WTC11 (cell line): ENCODE results near the gene MSI1. TPM values are rescaled to one million over a fixed set of nuclear protein-coding genes. Genes with fewer than 3 reads are reported as not detected.
A peak's percentile ranks its signal among the peaks of the same experiment; 100 is the strongest.

Source experiments
- ATAC-seq: fragments of 200-7000 bp; cut with Tn5 transposase; 2 replicates; pipeline ENCODE4 v1.10.0; 2021; ENCODE audit warnings: mild to moderate bottlenecking, moderate library complexity
- CTCF ChIA-PET: fragments of 300-600 bp; sonication (Branson Sonifier 250); formaldehyde crosslinking; loops from one replicate; lab custom pipeline; 2021; ENCODE audit warnings: antibody characterized with exemption; lab: Charles Lee
- POLR2A ChIA-PET: fragments of 350-600 bp; sonication (Branson Sonifier 250); formaldehyde crosslinking; loops from one replicate; lab custom pipeline; 2021; ENCODE audit warnings: antibody characterized with exemption; lab: Charles Lee
- DNase-seq: peaks from one replicate; pipeline ENCODE4 v3.0.0; 2021; ENCODE audit warnings: low spot score
- H3K27ac Mint-ChIP-seq: 2 replicates; pipeline ENCODE4 v1.8.0; 2021; ENCODE audit warnings: mixed read lengths
- H3K27me3 Mint-ChIP-seq: 2 replicates; pipeline ENCODE4 v1.8.0; 2021; ENCODE audit warnings: low read depth, mild to moderate bottlenecking, moderate library complexity, mixed read lengths
- H3K36me3 Mint-ChIP-seq: 2 replicates; pipeline ENCODE4 v1.8.0; 2021; ENCODE audit warnings: mixed read lengths
- H3K4me1 Mint-ChIP-seq: 2 replicates; pipeline ENCODE4 v1.8.0; 2022; ENCODE audit warnings: mixed read lengths
- H3K4me3 Mint-ChIP-seq: 2 replicates; pipeline ENCODE4 v1.8.0; 2021; ENCODE audit warnings: mild to moderate bottlenecking, moderate library complexity, mixed read lengths
- H3K9me3 Mint-ChIP-seq: 2 replicates; pipeline ENCODE4 v1.8.0; 2021; ENCODE audit warnings: mixed read lengths
- ESRRA ChIP-seq: sonication (generic); formaldehyde crosslinking; IDR thresholded peaks from 2 replicates; pipeline ENCODE4 v1.8.1; 2022; ENCODE audit warnings: mild to moderate bottlenecking, missing genetic modification reagents, borderline replicate concordance
- FOXP1 ChIP-seq: sonication (generic); formaldehyde crosslinking; IDR thresholded peaks from 2 replicates; pipeline ENCODE4 v1.8.0; 2022; ENCODE audit warnings: missing genetic modification reagents, mild to moderate bottlenecking, moderate library complexity, borderline replicate concordance
- GABPB1 ChIP-seq: sonication (generic); formaldehyde crosslinking; IDR thresholded peaks from 2 replicates; pipeline ENCODE4 v1.8.1; 2023; ENCODE audit warnings: mild to moderate bottlenecking, missing genetic modification reagents
- MXD4 ChIP-seq: fragments of 250-450 bp; sonication (Bioruptor Pico); IDR thresholded peaks from 2 replicates; pipeline ENCODE4 v1.8.0; 2021; ENCODE audit warnings: mild to moderate bottlenecking, moderate library complexity, borderline replicate concordance
- MYBL2 ChIP-seq: sonication (generic); formaldehyde crosslinking; IDR thresholded peaks from 2 replicates; pipeline ENCODE4 v1.8.1; 2023; ENCODE audit warnings: mild to moderate bottlenecking, moderate library complexity, missing genetic modification reagents
- NFATC4 ChIP-seq: fragments of 250-450 bp; sonication (Bioruptor Pico); IDR thresholded peaks from 2 replicates; pipeline ENCODE4 v1.9.0; 2021; ENCODE audit warnings: mild to moderate bottlenecking
- NR1H2 ChIP-seq: sonication (generic); formaldehyde crosslinking; IDR thresholded peaks from 2 replicates; pipeline ENCODE4 v1.9.0; 2021; ENCODE audit warnings: mild to moderate bottlenecking, moderate library complexity, missing genetic modification reagents
- NR3C1 ChIP-seq: sonication (generic); formaldehyde crosslinking; conservative IDR thresholded peaks from 2 replicates; pipeline ENCODE4 v1.8.1; 2023; ENCODE audit warnings: low read depth, mild to moderate bottlenecking, missing genetic modification reagents
- SP1 ChIP-seq: sonication (generic); formaldehyde crosslinking; conservative IDR thresholded peaks from 2 replicates; pipeline ENCODE4 v1.8.1; 2022; ENCODE audit warnings: missing genetic modification reagents
- TP53 ChIP-seq: sonication (generic); formaldehyde crosslinking; IDR thresholded peaks from 2 replicates; pipeline ENCODE4 v1.8.1; 2023; ENCODE audit warnings: mild to moderate bottlenecking, missing genetic modification reagents
- ZNF138 ChIP-seq: sonication (generic); formaldehyde crosslinking; conservative IDR thresholded peaks from 2 replicates; pipeline ENCODE4 v1.8.1; 2022; ENCODE audit warnings: mild to moderate bottlenecking, moderate library complexity, missing genetic modification reagents
- total RNA-seq: library from RNA; stranded (reverse); gene quantifications from 3 replicates; pipeline ENCODE4 v1.2.3, GENCODE V29; 2021
- TF ChIP-seq, protein P1 (sequence below): fragments of 200-600 bp; IDR thresholded peaks from 2 replicates; pipeline ENCODE4 v1.8.0; 2022; ENCODE audit warnings: antibody characterized with exemption
- TF ChIP-seq, protein P2 (sequence below): sonication (generic); formaldehyde crosslinking; IDR thresholded peaks from 2 replicates; pipeline ENCODE4 v1.8.1; 2023; ENCODE audit warnings: mild to moderate bottlenecking, missing genetic modification reagents
- TF ChIP-seq, protein P3 (sequence below): sonication (generic); formaldehyde crosslinking; conservative IDR thresholded peaks from 2 replicates; pipeline ENCODE4 v1.8.1; 2022; ENCODE audit warnings: mild to moderate bottlenecking, missing genetic modification reagents
- TF ChIP-seq, protein P4 (sequence below): sonication (generic); formaldehyde crosslinking; IDR thresholded peaks from 2 replicates; pipeline ENCODE4 v1.8.0; 2023; ENCODE audit warnings: missing genetic modification reagents, mild to moderate bottlenecking, borderline replicate concordance
- TF ChIP-seq, protein P5 (sequence below): sonication (generic); formaldehyde crosslinking; IDR thresholded peaks from 2 replicates; pipeline ENCODE4 v1.8.1; 2023; ENCODE audit warnings: mild to moderate bottlenecking, missing genetic modification reagents, borderline replicate concordance
- TF ChIP-seq, protein P6 (sequence below): sonication (generic); formaldehyde crosslinking; conservative IDR thresholded peaks from 2 replicates; pipeline ENCODE4 v1.8.1; 2023; ENCODE audit warnings: mild to moderate bottlenecking, low read depth, missing genetic modification reagents, moderate library complexity

MSI1 gene
- total RNA-seq, 1 experiment from 2014 or later = 71.5 TPM

DNA sequence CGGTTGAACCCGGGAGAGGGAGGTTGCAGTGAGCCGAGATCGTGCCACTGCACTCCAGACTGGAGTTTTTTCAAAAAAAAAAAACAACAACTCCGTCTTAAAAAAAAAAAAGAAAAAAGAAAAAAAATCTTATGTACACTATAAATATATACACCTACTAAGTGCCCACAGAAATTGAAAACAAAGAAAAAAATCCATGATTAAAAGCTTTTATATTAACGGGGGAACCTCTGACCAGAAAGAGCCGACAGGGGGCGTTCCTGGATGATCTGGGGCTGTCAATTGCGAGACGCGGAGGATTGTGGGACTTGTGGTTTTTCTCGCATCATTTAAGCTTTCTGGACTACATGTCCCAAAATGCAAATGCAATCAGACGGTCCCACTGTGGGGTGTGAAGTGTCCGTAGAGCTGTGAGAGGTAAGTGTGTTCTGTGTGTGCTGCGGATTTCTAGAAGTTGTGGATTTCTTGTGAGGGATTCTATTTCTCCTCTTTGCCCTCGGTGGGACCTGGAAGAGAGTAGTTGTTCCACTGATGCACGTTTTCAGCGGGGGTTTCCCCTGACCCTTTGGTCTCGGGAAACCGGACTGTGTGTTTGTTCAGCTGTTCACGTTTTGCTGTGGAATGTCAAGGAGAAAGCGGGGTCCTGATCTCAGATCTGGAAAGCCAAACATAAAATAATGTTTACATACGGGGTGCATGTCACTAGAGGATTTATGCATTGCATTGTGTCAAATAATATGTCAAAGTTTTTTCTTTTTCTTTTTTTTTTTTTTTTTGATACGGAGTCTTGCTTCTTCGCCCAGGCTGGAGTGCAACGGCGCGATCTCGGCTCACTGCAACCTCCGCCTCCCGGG lies 66.8 kb downstream of the MSI1 start, which contains the start of gene SIRT4 (continued):
- TF ChIP-seq, protein P1, sequence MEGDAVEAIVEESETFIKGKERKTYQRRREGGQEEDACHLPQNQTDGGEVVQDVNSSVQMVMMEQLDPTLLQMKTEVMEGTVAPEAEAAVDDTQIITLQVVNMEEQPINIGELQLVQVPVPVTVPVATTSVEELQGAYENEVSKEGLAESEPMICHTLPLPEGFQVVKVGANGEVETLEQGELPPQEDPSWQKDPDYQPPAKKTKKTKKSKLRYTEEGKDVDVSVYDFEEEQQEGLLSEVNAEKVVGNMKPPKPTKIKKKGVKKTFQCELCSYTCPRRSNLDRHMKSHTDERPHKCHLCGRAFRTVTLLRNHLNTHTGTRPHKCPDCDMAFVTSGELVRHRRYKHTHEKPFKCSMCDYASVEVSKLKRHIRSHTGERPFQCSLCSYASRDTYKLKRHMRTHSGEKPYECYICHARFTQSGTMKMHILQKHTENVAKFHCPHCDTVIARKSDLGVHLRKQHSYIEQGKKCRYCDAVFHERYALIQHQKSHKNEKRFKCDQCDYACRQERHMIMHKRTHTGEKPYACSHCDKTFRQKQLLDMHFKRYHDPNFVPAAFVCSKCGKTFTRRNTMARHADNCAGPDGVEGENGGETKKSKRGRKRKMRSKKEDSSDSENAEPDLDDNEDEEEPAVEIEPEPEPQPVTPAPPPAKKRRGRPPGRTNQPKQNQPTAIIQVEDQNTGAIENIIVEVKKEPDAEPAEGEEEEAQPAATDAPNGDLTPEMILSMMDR = peak; percentile 52; the same call in 1 of the 2 replicates

DNA sequence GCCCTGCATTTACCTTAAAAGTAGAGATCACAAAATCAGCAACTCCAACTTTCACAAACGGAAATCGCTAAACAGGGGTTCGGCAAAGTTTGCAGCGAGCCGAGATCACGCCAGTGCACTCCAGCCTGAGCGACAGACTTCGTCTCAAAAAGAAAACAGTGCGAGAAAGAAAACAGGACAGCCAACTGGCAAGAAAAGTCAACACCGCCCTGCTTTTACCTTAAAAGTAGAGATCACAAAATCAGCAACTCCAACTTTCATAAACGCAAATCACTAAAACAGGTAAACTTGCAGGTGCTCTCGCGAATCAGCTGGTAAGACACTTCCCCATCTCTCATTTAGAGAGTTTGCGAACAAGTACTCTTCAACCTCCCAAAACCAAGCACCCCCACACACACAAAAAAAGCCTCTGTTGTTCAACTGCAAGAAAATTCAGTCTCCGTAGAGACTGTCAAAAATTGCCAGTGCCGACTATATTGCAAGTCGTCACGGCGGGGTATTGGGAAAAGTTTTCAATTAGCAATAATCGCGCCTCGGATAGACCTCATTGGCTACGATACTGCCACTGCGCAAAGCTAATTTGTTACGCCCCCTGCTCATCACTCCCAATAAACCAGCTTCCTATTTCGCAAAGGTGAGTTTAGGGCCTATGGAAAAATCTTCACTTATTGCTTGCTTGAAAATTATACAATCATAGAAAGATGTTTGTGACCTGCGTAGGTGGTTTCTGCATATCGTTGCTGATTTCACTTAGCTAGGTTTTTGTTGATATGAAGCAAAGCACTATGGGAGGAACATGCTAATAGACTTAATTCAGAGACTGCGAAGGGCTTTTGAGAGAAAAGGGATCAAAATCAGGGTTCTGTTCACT lies 76.1 kb downstream of the MSI1 start, which contains the start of gene RNU4-1:
TSS of gene RNU4-1 (minus strand) at position 577 of the 871 bp plus-strand sequence.
- Mint-ChIP-seq H3K9me3 (no peaks in the 10 kb centered on the region), H3K27me3 (no peaks in the 10 kb centered on the region; the same call in 1 of the 2 replicates), H3K27ac (no peak within 1 kb of the TSS), H3K36me3 (no peaks in the 10 kb centered on the region), H3K4me1 (peaks cover 9% of the 10 kb centered on the region), H3K4me3 (no peak within 1 kb of the TSS)
- ATAC-seq (peak; percentile 58), DNase-seq (peak; percentile 62)
- ChIA-PET CTCF (interaction anchor here (0.6 to 6.2 kb wide), 8 partner anchors 10 to 165 kb away, joined by 3 to 145 read pairs (median 6); partner anchors contain the start of genes PXN and SIRT4), POLR2A (interaction anchor here (0.5 to 4.5 kb wide), 15 partner anchors 9 to 1410 kb away, joined by 3 to 157 read pairs (median 6); partner anchors contain the start of genes PXN, RAB35, RPLP0 and SIRT4)
- TF ChIP-seq, protein P2, sequence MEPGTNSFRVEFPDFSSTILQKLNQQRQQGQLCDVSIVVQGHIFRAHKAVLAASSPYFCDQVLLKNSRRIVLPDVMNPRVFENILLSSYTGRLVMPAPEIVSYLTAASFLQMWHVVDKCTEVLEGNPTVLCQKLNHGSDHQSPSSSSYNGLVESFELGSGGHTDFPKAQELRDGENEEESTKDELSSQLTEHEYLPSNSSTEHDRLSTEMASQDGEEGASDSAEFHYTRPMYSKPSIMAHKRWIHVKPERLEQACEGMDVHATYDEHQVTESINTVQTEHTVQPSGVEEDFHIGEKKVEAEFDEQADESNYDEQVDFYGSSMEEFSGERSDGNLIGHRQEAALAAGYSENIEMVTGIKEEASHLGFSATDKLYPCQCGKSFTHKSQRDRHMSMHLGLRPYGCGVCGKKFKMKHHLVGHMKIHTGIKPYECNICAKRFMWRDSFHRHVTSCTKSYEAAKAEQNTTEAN = no peak
- TF ChIP-seq GABPB1 (CRISPR knock-in tag) (peak; percentile 77), MYBL2 (CRISPR knock-in tag) (peak; percentile 26; the same call in 1 of the 2 replicates), ZNF138 (no peak), MXD4 (CRISPR knock-in tag) (no peak), ESRRA (CRISPR knock-in tag) (no peak), NR1H2 (CRISPR knock-in tag) (no peak), NFATC4 (peak; percentile 92), SP1 (CRISPR knock-in tag) (peak; percentile 50; the same call in 1 of the 2 replicates), NR3C1 (no peak), TP53 (CRISPR knock-in tag) (peak; percentile 67; the same call in 1 of the 2 replicates), FOXP1 (CRISPR knock-in tag) (no peak; the same call in 1 of the 2 replicates)
- TF ChIP-seq, protein P3, sequence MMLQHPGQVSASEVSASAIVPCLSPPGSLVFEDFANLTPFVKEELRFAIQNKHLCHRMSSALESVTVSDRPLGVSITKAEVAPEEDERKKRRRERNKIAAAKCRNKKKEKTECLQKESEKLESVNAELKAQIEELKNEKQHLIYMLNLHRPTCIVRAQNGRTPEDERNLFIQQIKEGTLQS = peak; percentile 28; the same call in 1 of the 2 replicates
- TF ChIP-seq, protein P4, sequence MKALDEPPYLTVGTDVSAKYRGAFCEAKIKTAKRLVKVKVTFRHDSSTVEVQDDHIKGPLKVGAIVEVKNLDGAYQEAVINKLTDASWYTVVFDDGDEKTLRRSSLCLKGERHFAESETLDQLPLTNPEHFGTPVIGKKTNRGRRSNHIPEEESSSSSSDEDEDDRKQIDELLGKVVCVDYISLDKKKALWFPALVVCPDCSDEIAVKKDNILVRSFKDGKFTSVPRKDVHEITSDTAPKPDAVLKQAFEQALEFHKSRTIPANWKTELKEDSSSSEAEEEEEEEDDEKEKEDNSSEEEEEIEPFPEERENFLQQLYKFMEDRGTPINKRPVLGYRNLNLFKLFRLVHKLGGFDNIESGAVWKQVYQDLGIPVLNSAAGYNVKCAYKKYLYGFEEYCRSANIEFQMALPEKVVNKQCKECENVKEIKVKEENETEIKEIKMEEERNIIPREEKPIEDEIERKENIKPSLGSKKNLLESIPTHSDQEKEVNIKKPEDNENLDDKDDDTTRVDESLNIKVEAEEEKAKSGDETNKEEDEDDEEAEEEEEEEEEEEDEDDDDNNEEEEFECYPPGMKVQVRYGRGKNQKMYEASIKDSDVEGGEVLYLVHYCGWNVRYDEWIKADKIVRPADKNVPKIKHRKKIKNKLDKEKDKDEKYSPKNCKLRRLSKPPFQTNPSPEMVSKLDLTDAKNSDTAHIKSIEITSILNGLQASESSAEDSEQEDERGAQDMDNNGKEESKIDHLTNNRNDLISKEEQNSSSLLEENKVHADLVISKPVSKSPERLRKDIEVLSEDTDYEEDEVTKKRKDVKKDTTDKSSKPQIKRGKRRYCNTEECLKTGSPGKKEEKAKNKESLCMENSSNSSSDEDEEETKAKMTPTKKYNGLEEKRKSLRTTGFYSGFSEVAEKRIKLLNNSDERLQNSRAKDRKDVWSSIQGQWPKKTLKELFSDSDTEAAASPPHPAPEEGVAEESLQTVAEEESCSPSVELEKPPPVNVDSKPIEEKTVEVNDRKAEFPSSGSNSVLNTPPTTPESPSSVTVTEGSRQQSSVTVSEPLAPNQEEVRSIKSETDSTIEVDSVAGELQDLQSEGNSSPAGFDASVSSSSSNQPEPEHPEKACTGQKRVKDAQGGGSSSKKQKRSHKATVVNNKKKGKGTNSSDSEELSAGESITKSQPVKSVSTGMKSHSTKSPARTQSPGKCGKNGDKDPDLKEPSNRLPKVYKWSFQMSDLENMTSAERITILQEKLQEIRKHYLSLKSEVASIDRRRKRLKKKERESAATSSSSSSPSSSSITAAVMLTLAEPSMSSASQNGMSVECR (CRISPR knock-in tag) = peak; percentile 87
- TF ChIP-seq, protein P5, sequence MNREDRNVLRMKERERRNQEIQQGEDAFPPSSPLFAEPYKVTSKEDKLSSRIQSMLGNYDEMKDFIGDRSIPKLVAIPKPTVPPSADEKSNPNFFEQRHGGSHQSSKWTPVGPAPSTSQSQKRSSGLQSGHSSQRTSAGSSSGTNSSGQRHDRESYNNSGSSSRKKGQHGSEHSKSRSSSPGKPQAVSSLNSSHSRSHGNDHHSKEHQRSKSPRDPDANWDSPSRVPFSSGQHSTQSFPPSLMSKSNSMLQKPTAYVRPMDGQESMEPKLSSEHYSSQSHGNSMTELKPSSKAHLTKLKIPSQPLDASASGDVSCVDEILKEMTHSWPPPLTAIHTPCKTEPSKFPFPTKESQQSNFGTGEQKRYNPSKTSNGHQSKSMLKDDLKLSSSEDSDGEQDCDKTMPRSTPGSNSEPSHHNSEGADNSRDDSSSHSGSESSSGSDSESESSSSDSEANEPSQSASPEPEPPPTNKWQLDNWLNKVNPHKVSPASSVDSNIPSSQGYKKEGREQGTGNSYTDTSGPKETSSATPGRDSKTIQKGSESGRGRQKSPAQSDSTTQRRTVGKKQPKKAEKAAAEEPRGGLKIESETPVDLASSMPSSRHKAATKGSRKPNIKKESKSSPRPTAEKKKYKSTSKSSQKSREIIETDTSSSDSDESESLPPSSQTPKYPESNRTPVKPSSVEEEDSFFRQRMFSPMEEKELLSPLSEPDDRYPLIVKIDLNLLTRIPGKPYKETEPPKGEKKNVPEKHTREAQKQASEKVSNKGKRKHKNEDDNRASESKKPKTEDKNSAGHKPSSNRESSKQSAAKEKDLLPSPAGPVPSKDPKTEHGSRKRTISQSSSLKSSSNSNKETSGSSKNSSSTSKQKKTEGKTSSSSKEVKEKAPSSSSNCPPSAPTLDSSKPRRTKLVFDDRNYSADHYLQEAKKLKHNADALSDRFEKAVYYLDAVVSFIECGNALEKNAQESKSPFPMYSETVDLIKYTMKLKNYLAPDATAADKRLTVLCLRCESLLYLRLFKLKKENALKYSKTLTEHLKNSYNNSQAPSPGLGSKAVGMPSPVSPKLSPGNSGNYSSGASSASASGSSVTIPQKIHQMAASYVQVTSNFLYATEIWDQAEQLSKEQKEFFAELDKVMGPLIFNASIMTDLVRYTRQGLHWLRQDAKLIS (CRISPR knock-in tag) = peak; percentile 72; the same call in 1 of the 2 replicates
- TF ChIP-seq, protein P6, sequence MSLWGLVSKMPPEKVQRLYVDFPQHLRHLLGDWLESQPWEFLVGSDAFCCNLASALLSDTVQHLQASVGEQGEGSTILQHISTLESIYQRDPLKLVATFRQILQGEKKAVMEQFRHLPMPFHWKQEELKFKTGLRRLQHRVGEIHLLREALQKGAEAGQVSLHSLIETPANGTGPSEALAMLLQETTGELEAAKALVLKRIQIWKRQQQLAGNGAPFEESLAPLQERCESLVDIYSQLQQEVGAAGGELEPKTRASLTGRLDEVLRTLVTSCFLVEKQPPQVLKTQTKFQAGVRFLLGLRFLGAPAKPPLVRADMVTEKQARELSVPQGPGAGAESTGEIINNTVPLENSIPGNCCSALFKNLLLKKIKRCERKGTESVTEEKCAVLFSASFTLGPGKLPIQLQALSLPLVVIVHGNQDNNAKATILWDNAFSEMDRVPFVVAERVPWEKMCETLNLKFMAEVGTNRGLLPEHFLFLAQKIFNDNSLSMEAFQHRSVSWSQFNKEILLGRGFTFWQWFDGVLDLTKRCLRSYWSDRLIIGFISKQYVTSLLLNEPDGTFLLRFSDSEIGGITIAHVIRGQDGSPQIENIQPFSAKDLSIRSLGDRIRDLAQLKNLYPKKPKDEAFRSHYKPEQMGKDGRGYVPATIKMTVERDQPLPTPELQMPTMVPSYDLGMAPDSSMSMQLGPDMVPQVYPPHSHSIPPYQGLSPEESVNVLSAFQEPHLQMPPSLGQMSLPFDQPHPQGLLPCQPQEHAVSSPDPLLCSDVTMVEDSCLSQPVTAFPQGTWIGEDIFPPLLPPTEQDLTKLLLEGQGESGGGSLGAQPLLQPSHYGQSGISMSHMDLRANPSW (CRISPR knock-in tag) = no peak
